B cell (primary cell): ENCODE results near the gene UBQLN2. TPM values are rescaled to one million over a fixed set of nuclear protein-coding genes. Genes with fewer than 3 reads are reported as not detected.

Source experiments
- ATAC-seq: fragments of 200-7000 bp; cut with Tn5 transposase; one replicate; pipeline ENCODE4 v1.10.0; 2021; ENCODE audit warnings: low read depth, mild to moderate bottlenecking, moderate number of reproducible peaks, moderate library complexity
- CTCF ChIA-PET: fragments of 350-600 bp; sonication (Branson Sonifier 250); formaldehyde crosslinking; loops from one replicate; lab custom pipeline; 2021; ENCODE audit warnings: antibody characterized with exemption, inconsistent platforms; lab: Charles Lee
- POLR2A ChIA-PET: fragments of 350-600 bp; sonication (Branson Sonifier 250); formaldehyde crosslinking; loops from one replicate; lab custom pipeline; 2021; ENCODE audit warnings: antibody characterized with exemption; lab: Charles Lee
- DNase-seq: peaks from one replicate; pipeline ENCODE4 v3.0.0; 2013
- H2AFZ ChIP-seq: 2 replicates; pipeline ENCODE4 v1.6.1; 2012; ENCODE audit warnings: mild to moderate bottlenecking, low read depth, low read length; ENCODE audit not compliant: insufficient read depth, poor library complexity, severe bottlenecking
- H3K27ac ChIP-seq, 2 donors: 1 replicate in 1 of 2; 2 replicates in 1 of 2; pipeline ENCODE4 v1.5.1; 2012 to 2013; ENCODE audit warnings: low read length in 2 of 2, mild to moderate bottlenecking in 2 of 2, moderate library complexity in 1 of 2
- H3K27me3 ChIP-seq, 4 experiments: fragments of 200-600 bp in 1 of 4; sonication (generic) in 1 of 4; replicated peaks in 1 of 4; 1 replicate in 2 of 4; 2 replicates in 2 of 4; pipeline versions ENCODE4 v1.6.1 to v1.7.0; 2013 to 2016; ENCODE audit warnings: low read length in 3 of 4, mild to moderate bottlenecking in 2 of 4, mixed read lengths in 1 of 4, moderate library complexity in 1 of 4; ENCODE audit not compliant: insufficient read depth in 4 of 4, control insufficient read depth in 3 of 4; ENCODE audit errors: control extremely low read depth in 1 of 4
- H3K36me3 ChIP-seq, 2 experiments: replicated peaks in 1 of 2; 1 replicate in 1 of 2; 2 replicates in 1 of 2; pipeline versions ENCODE4 v1.6.1 to v1.7.1; 2013; ENCODE audit warnings: low read length in 1 of 2; ENCODE audit not compliant: insufficient read depth in 2 of 2, control insufficient read depth in 1 of 2; ENCODE audit errors: control extremely low read depth in 1 of 2, extremely low read depth in 1 of 2
- H3K4me1 ChIP-seq, 2 donors: fragments of 200-600 bp in 1 of 2; sonication (generic) in 1 of 2; 1 replicate in 1 of 2; 2 replicates in 1 of 2; pipeline versions ENCODE4 v1.5.1 to v1.6.1; 2013 to 2017; ENCODE audit warnings: low read length in 2 of 2; ENCODE audit not compliant: control insufficient read depth in 2 of 2, insufficient read depth in 2 of 2
- H3K4me2 ChIP-seq: replicated peaks from 2 replicates; pipeline ENCODE3; 2012; ENCODE audit warnings: mild to moderate bottlenecking, low read depth, low read length; ENCODE audit not compliant: poor library complexity, severe bottlenecking
- H3K4me3 ChIP-seq, 5 experiments: fragments of 200-600 bp in 1 of 5; sonication (generic) in 1 of 5; 1 replicate in 3 of 5; 2 replicates in 2 of 5; pipeline versions ENCODE4 v1.5.1 to v1.7.0; 2011 to 2016; ENCODE audit warnings: low read length in 4 of 5, mild to moderate bottlenecking in 4 of 5, low read depth in 2 of 5, control low read depth in 1 of 5, moderate library complexity in 1 of 5; ENCODE audit not compliant: insufficient read depth in 1 of 5; ENCODE audit errors: control extremely low read depth in 1 of 5, extremely low read depth in 1 of 5
- H3K79me2 ChIP-seq: fragments of 200-600 bp; sonication (generic); one replicate; pipeline ENCODE4 v1.6.0; 2016; ENCODE audit warnings: low read length; ENCODE audit not compliant: control insufficient read depth, insufficient read depth
- H3K9ac ChIP-seq: fragments of 200-600 bp; sonication (generic); 2 replicates; pipeline ENCODE4 v1.6.1; 2017; ENCODE audit warnings: mild to moderate bottlenecking, low read length, moderate library complexity
- H3K9me3 ChIP-seq, 3 donors: one replicate each; pipeline versions ENCODE4 v1.6.1 to v1.7.1; 2013; ENCODE audit warnings: low read length in 2 of 3; ENCODE audit not compliant: control insufficient read depth in 2 of 3, insufficient read depth in 1 of 3; ENCODE audit errors: control extremely low read depth in 1 of 3
- H4K20me1 ChIP-seq: 2 replicates; pipeline ENCODE4 v1.6.0; 2012; ENCODE audit warnings: mild to moderate bottlenecking, low read length; ENCODE audit not compliant: insufficient read depth, control insufficient read depth, poor library complexity, severe bottlenecking
- H3K27ac Mint-ChIP-seq: one replicate; pipeline ENCODE4 v1.8.0; 2021; ENCODE audit warnings: mixed read lengths
- H3K27me3 Mint-ChIP-seq: one replicate; pipeline ENCODE4 v1.8.0; 2021; ENCODE audit warnings: mixed read lengths
- H3K4me1 Mint-ChIP-seq: one replicate; pipeline ENCODE4 v1.8.0; 2021; ENCODE audit warnings: mixed read lengths
- H3K4me3 Mint-ChIP-seq: one replicate; pipeline ENCODE4 v1.8.0; 2021; ENCODE audit warnings: mixed read lengths
- H3K9me3 Mint-ChIP-seq: one replicate; pipeline ENCODE4 v1.8.0; 2022; ENCODE audit warnings: mixed read lengths; ENCODE audit not compliant: insufficient read depth
- CTCF ChIP-seq: fragments of 200-600 bp; IDR thresholded peaks from one replicate; pipeline ENCODE4 v1.8.0; 2022; ENCODE audit warnings: antibody characterized with exemption, mild to moderate bottlenecking
- EZH2 ChIP-seq: IDR thresholded peaks from 2 replicates; pipeline ENCODE4 v1.6.1; 2012; ENCODE audit warnings: borderline replicate concordance, low read depth, mild to moderate bottlenecking, moderate library complexity, low read length; ENCODE audit not compliant: insufficient read depth, poor library complexity, severe bottlenecking
- WGBS: methylation state at CpG from one replicate; pipeline ENCODE4 v1.1.5; 2013; ENCODE audit warnings: missing lambda C conversion rate; ENCODE audit not compliant: insufficient coverage; 5-methylcytosine and 5-hydroxymethylcytosine counted together
- intact Hi-C: fragments of 100-400 bp; cut with micrococcal nuclease; formaldehyde crosslinking; loops from one replicate; pipeline ENCODE4 v1.10.0; 2022
- polyA plus RNA-seq: library from polyadenylated mRNA; depleted of rRNA; stranded (reverse); fragments of >200 nt; gene quantifications from 2 replicates; pipeline ENCODE4 v1.2.3, GENCODE V29; 2012
- total RNA-seq, 2 donors: library from RNA; stranded (reverse); fragments of 120-200 nt in 1 of 2; gene quantifications; 1 replicate in 1 of 2; 2 replicates in 1 of 2; pipeline versions ENCODE4 v1.2.3 to v1.2.4, GENCODE V29; 2013 to 2022

Gene UBQLN2
- total and polyA plus RNA-seq, 2 donors (not counting 1 experiment from before 2014, with no cell fraction given): 22.4 to 33.8 TPM

- CTCF ChIA-PET: no interaction called here
These were observed 11.4 kb downstream of the UBQLN2 start for GRCh38 chrX:56574861-56575260.

GRCh38 chrX:56576721-56577120 is 13.3 kb downstream of the UBQLN2 start:
- no peak overlapping the region for H3K4me3 Mint-ChIP-seq
- Histone ChIP-seq H3K27ac (no peak overlapping the region), H3K4me3 (no peak overlapping the region), H3K9me3 (no peaks in the 10 kb centered on the region), H3K36me3 (peaks cover 0 to 8% of the 10 kb centered on the region in 2 experiments), H3K4me1 (no peaks in the 10 kb centered on the region), H3K9ac (no peak overlapping the region), H3K79me2 (peaks cover 37% of the 10 kb centered on the region), H3K4me2 (no peak overlapping the region), H3K27me3 (no peaks in the 10 kb centered on the region), H4K20me1 (no peaks in the 10 kb centered on the region), H2AFZ (no peak overlapping the region)
- ATAC-seq: no peak
- peaks cover 28% of the 10 kb centered on the region for H3K4me1 Mint-ChIP-seq
- no CpG with 5 or more reads among the region's 2 CpGs for WGBS
- peaks cover 5% of the 10 kb centered on the region for H3K9me3 Mint-ChIP-seq
- CTCF ChIA-PET: no interaction called here
- no peak overlapping the region for H3K27ac Mint-ChIP-seq
- POLR2A ChIA-PET: no interaction called here
- intact Hi-C loops: no loop called here
- TF ChIP-seq EZH2 (no peak), CTCF (no peak)
- H3K27me3 Mint-ChIP-seq: no peaks in the 10 kb centered on the region
- no peak for DNase-seq

More at GRCh38 chrX:56574861-56575260, 11.4 kb downstream of the UBQLN2 start:
- Histone ChIP-seq H3K27ac (no peak overlapping the region), H3K9ac (no peak overlapping the region), H3K4me1 (peaks cover 0 to 1% of the 10 kb centered on the region in 2 donors), H3K36me3 (peaks cover 0 to 5% of the 10 kb centered on the region in 2 experiments), H3K9me3 (no peaks in the 10 kb centered on the region), H2AFZ (no peak overlapping the region), H4K20me1 (no peaks in the 10 kb centered on the region), H3K4me3 (no peak overlapping the region), H3K79me2 (peaks cover 28% of the 10 kb centered on the region), H3K27me3 (no peaks in the 10 kb centered on the region), H3K4me2 (no peak overlapping the region)
- DNase-seq (no peak), ATAC-seq (no peak)
- H3K4me3 Mint-ChIP-seq: no peak overlapping the region
- intact Hi-C loops: no loop called here
- peaks cover 1% of the 10 kb centered on the region for H3K9me3 Mint-ChIP-seq
- no peak for TF ChIP-seq EZH2
- TF ChIP-seq CTCF: no peak
- peaks cover 31% of the 10 kb centered on the region for H3K4me1 Mint-ChIP-seq
- H3K27me3 Mint-ChIP-seq: no peaks in the 10 kb centered on the region
- no peak overlapping the region for H3K27ac Mint-ChIP-seq
- WGBS: no CpG with 5 or more reads among the region's 3 CpGs
- POLR2A ChIA-PET: no interaction called here
